ENCODE results near the gene DOCK4.
"Not testable (repeated sequence)": the region's sequence is repeated elsewhere in the genome, so short reads cannot be mapped to it uniquely, and the experiment has no call there.

The DOCK4 gene

GRCh38 chr7:112140600-112140999, 65.6 kb downstream of the DOCK4 start:
- in situ Hi-C loops (cut with HindIII; ENCODE audit: low pct_unique_long_range_greater_than_20kb, low sequenced_read_pairs): no loop called here
- TF ChIP-seq JUND (IDR thresholded peaks at IDR 0.05; ENCODE audit: low read depth): no peak
- no peak for DNase-seq (ENCODE audit: low read depth in 1 of 2, low spot score in 1 of 2)

GRCh38 chr7:112138938-112139337, 67.3 kb downstream of the DOCK4 start:
- TF ChIP-seq JUND (IDR thresholded peaks at IDR 0.05; ENCODE audit: low read depth): no peak

GRCh38 chr7:112138325-112138852, 67.8 kb downstream of the DOCK4 start:
- DNase-seq (ENCODE audit: low read depth in 1 of 2, low spot score in 1 of 2): no peak
- TF ChIP-seq JUND (IDR thresholded peaks at IDR 0.05; ENCODE audit: low read depth): no peak
- in situ Hi-C loops (cut with HindIII; ENCODE audit: low pct_unique_long_range_greater_than_20kb, low sequenced_read_pairs): no loop called here

More at GRCh38 chr7:112138938-112139337, 67.3 kb downstream of the DOCK4 start:
- in situ Hi-C loops (cut with HindIII; ENCODE audit: low pct_unique_long_range_greater_than_20kb, low sequenced_read_pairs): no loop called here
- no peak for DNase-seq (ENCODE audit: low read depth in 1 of 2, low spot score in 1 of 2)

GRCh38 chr7:112137141-112138101, 68.8 kb downstream of the DOCK4 start:
- in situ Hi-C loops (cut with HindIII; ENCODE audit: low pct_unique_long_range_greater_than_20kb, low sequenced_read_pairs): no loop called here
- TF ChIP-seq JUND (IDR thresholded peaks at IDR 0.05; ENCODE audit: low read depth): no peak
- no peak for DNase-seq (ENCODE audit: low read depth in 1 of 2, low spot score in 1 of 2)

GRCh38 chr7:112136271-112137008, 69.8 kb downstream of the DOCK4 start:
- no peak for DNase-seq (ENCODE audit: low read depth in 1 of 2, low spot score in 1 of 2)
- no peak for TF ChIP-seq JUND (IDR thresholded peaks at IDR 0.05; ENCODE audit: low read depth)

GRCh38 chr7:112135815-112136214, 70.4 kb downstream of the DOCK4 start:
- no peak for TF ChIP-seq JUND (IDR thresholded peaks at IDR 0.05; ENCODE audit: low read depth)
- no peak for DNase-seq (ENCODE audit: low read depth in 1 of 2, low spot score in 1 of 2)
- in situ Hi-C loops (cut with HindIII; ENCODE audit: low pct_unique_long_range_greater_than_20kb, low sequenced_read_pairs): no loop called here

More at GRCh38 chr7:112136271-112137008, 69.8 kb downstream of the DOCK4 start:
- in situ Hi-C loops (cut with HindIII; ENCODE audit: low pct_unique_long_range_greater_than_20kb, low sequenced_read_pairs): no loop called here

- TF ChIP-seq JUND (IDR thresholded peaks at IDR 0.05; ENCODE audit: low read depth): no peak
- DNase-seq (ENCODE audit: low read depth in 1 of 2, low spot score in 1 of 2): no peak
These were observed 72.2 kb downstream of the DOCK4 start for GRCh38 chr7:112134039-112134438.

GRCh38 chr7:112133328-112133727, 72.9 kb downstream of the DOCK4 start:
- DNase-seq (ENCODE audit: low read depth in 1 of 2, low spot score in 1 of 2): no peak
- in situ Hi-C loops (cut with HindIII; ENCODE audit: low pct_unique_long_range_greater_than_20kb, low sequenced_read_pairs): no loop called here
- no peak for TF ChIP-seq JUND (IDR thresholded peaks at IDR 0.05; ENCODE audit: low read depth)

More at GRCh38 chr7:112134039-112134438, 72.2 kb downstream of the DOCK4 start:
- in situ Hi-C loops (cut with HindIII; ENCODE audit: low pct_unique_long_range_greater_than_20kb, low sequenced_read_pairs): no loop called here

GRCh38 chr7:112132051-112132694, 74.0 kb downstream of the DOCK4 start:
- no peak for TF ChIP-seq JUND (IDR thresholded peaks at IDR 0.05; ENCODE audit: low read depth)
- no peak for DNase-seq (ENCODE audit: low read depth in 1 of 2, low spot score in 1 of 2)
- in situ Hi-C loops (cut with HindIII; ENCODE audit: low pct_unique_long_range_greater_than_20kb, low sequenced_read_pairs): no loop called here

- no peak for DNase-seq (ENCODE audit: low read depth in 1 of 2, low spot score in 1 of 2)
- no peak for TF ChIP-seq JUND (IDR thresholded peaks at IDR 0.05; ENCODE audit: low read depth)
- in situ Hi-C loops (cut with HindIII; ENCODE audit: low pct_unique_long_range_greater_than_20kb, low sequenced_read_pairs): no loop called here
These were observed 75.3 kb downstream of the DOCK4 start for GRCh38 chr7:112130729-112131410.

- TF ChIP-seq JUND (IDR thresholded peaks at IDR 0.05; ENCODE audit: low read depth): no peak
- DNase-seq (ENCODE audit: low read depth in 1 of 2, low spot score in 1 of 2): peak in 1 of 2 experiments; percentile 30
- in situ Hi-C loops (cut with HindIII; ENCODE audit: low pct_unique_long_range_greater_than_20kb, low sequenced_read_pairs): no loop called here
These were observed 76.4 kb downstream of the DOCK4 start for GRCh38 chr7:112129655-112130323.

GRCh38 chr7:112128461-112129425, 77.5 kb downstream of the DOCK4 start:
- DNase-seq (ENCODE audit: low read depth in 1 of 2, low spot score in 1 of 2); in situ Hi-C loops (cut with HindIII; ENCODE audit: low pct_unique_long_range_greater_than_20kb, low sequenced_read_pairs): not testable (repeated sequence)

GRCh38 chr7:112128041-112128440, 78.2 kb downstream of the DOCK4 start:
- in situ Hi-C loops (cut with HindIII; ENCODE audit: low pct_unique_long_range_greater_than_20kb, low sequenced_read_pairs); DNase-seq (ENCODE audit: low read depth in 1 of 2, low spot score in 1 of 2): not testable (repeated sequence)
